Activated naive CD4-positive, alpha-beta T cell treated with anti-CD3 and anti-CD28 coated beads, Interleukin-2, amount 10 ng/mL, durations not matched to agents 7 days and 5 days (primary cell): ENCODE results near the gene PRKCA.
A peak's percentile ranks its signal among the peaks of the same experiment; 100 is the strongest.
"Not testable (repeated sequence)": the region's sequence is repeated elsewhere in the genome, so short reads cannot be mapped to it uniquely, and the experiment has no call there.

Experiments
- CTCF ChIA-PET: fragments of 350-600 bp; sonication (Branson Sonifier 250); formaldehyde crosslinking; loops from one replicate; lab custom pipeline; 2021; ENCODE audit warnings: antibody characterized with exemption; lab: Charles Lee
- DNase-seq: peaks from one replicate; pipeline ENCODE4 v3.0.0-alpha.2; 2020
- H3K27ac Mint-ChIP-seq: one replicate; pipeline ENCODE4 v1.8.0; 2021; ENCODE audit warnings: mild to moderate bottlenecking, moderate library complexity, mixed read lengths
- H3K27me3 Mint-ChIP-seq: one replicate; pipeline ENCODE4 v1.8.0; 2021; ENCODE audit warnings: mild to moderate bottlenecking, mixed read lengths
- H3K36me3 Mint-ChIP-seq: one replicate; pipeline ENCODE4 v1.8.0; 2021; ENCODE audit warnings: mixed read lengths
- H3K4me1 Mint-ChIP-seq: one replicate; pipeline ENCODE4 v1.8.0; 2021; ENCODE audit warnings: mixed read lengths
- H3K4me3 Mint-ChIP-seq: one replicate; pipeline ENCODE4 v1.8.0; 2021; ENCODE audit warnings: mild to moderate bottlenecking, moderate library complexity, mixed read lengths
- H3K9me3 Mint-ChIP-seq: one replicate; pipeline ENCODE4 v1.8.0; 2021; ENCODE audit warnings: mixed read lengths

Gene PRKCA

GRCh38 chr17:66449418-66449977 lies 147.1 kb downstream of the PRKCA start:
- H3K9me3 Mint-ChIP-seq, result no peaks in the 10 kb centered on the region
- H3K4me3 Mint-ChIP-seq, result no peak overlapping the region
- peaks cover 24% of the 10 kb centered on the region for H3K36me3 Mint-ChIP-seq
- H3K27me3 Mint-ChIP-seq, result no peaks in the 10 kb centered on the region
- peaks cover 27% of the 10 kb centered on the region for H3K4me1 Mint-ChIP-seq
- CTCF ChIA-PET, result interaction anchor here (0.7 to 0.9 kb wide), 2 partner anchors 52 to 1216 kb away, joined by 3 to 4 read pairs; no protein-coding TSS in a partner anchor
- DNase-seq, result no peak
- H3K27ac Mint-ChIP-seq, result no peak overlapping the region

GRCh38 chr17:66450008-66450851 lies 147.8 kb downstream of the PRKCA start:
- Mint-ChIP-seq H3K4me3 (no peak overlapping the region), H3K27ac (peak overlapping the region; percentile 38), H3K27me3 (no peaks in the 10 kb centered on the region), H3K36me3 (peaks cover 27% of the 10 kb centered on the region), H3K4me1 (peaks cover 27% of the 10 kb centered on the region), H3K9me3 (no peaks in the 10 kb centered on the region)
- CTCF ChIA-PET, result no interaction called here
- no peak for DNase-seq

GRCh38 chr17:66450852-66451158 lies 148.4 kb downstream of the PRKCA start:
- CTCF ChIA-PET, result no interaction called here
- Mint-ChIP-seq H3K27ac (no peak overlapping the region), H3K27me3 (no peaks in the 10 kb centered on the region), H3K4me3 (no peak overlapping the region), H3K36me3 (peaks cover 29% of the 10 kb centered on the region), H3K9me3 (peaks cover 3% of the 10 kb centered on the region), H3K4me1 (peaks cover 27% of the 10 kb centered on the region)
- no peak for DNase-seq

GRCh38 chr17:66451188-66452149 lies 149.1 kb downstream of the PRKCA start:
- Mint-ChIP-seq H3K4me3 (no peak overlapping the region), H3K27ac (no peak overlapping the region), H3K9me3 (peaks cover 8% of the 10 kb centered on the region)

GRCh38 chr17:66455060-66455459 lies 152.6 kb downstream of the PRKCA start:
- DNase-seq, result no peak
- Mint-ChIP-seq H3K27me3 (no peaks in the 10 kb centered on the region), H3K27ac (no peak overlapping the region), H3K4me3 (no peak overlapping the region), H3K9me3 (peaks cover 22% of the 10 kb centered on the region), H3K36me3 (peaks cover 55% of the 10 kb centered on the region), H3K4me1 (peaks cover 19% of the 10 kb centered on the region)
- CTCF ChIA-PET, result interaction anchor here (1.3 kb wide), 1 partner anchor 10 kb away, joined by 3 read pairs; no protein-coding TSS in a partner anchor

More at GRCh38 chr17:66451188-66452149, 149.1 kb downstream of the PRKCA start:
- H3K27me3 Mint-ChIP-seq, result no peaks in the 10 kb centered on the region
- no peak for DNase-seq
- H3K4me1 Mint-ChIP-seq, result peaks cover 27% of the 10 kb centered on the region
- CTCF ChIA-PET, result no interaction called here
- peaks cover 31% of the 10 kb centered on the region for H3K36me3 Mint-ChIP-seq

DNA sequence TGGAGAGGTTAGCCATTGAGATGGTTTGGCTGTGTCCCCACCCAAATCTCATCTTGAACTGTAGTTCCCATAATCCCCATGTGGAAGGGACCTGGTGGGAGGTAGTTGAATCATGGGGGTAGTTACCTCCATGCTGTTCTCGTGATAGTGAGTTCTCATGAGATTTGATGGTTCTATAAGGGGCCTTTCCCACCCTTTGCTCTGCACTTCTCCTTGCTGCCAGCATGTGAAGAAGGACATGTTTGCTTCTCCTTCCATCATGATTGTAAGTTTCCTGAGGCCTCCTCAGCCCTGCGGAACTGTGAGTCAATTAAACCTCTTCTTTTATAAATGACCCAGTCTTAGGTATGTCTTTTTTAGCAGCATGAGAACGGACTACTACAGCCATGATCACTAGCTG lies 155.1 kb downstream of the PRKCA start:
- Mint-ChIP-seq H3K9me3 (peaks cover 22% of the 10 kb centered on the region), H3K36me3 (peaks cover 56% of the 10 kb centered on the region)
- H3K4me3 Mint-ChIP-seq, H3K27me3 Mint-ChIP-seq, CTCF ChIA-PET, H3K27ac Mint-ChIP-seq, DNase-seq, H3K4me1 Mint-ChIP-seq: not testable (repeated sequence)

- H3K4me1 Mint-ChIP-seq, result peaks cover 8% of the 10 kb centered on the region
- CTCF ChIA-PET, result no interaction called here
- H3K27ac Mint-ChIP-seq, result no peak overlapping the region
- no peak for DNase-seq
- no peak overlapping the region for H3K4me3 Mint-ChIP-seq
- H3K36me3 Mint-ChIP-seq, result peaks cover 53% of the 10 kb centered on the region
- H3K9me3 Mint-ChIP-seq, result peaks cover 22% of the 10 kb centered on the region
- no peaks in the 10 kb centered on the region for H3K27me3 Mint-ChIP-seq
Observed at GRCh38 chr17:66458782-66459181, 156.4 kb downstream of the PRKCA start.

DNA sequence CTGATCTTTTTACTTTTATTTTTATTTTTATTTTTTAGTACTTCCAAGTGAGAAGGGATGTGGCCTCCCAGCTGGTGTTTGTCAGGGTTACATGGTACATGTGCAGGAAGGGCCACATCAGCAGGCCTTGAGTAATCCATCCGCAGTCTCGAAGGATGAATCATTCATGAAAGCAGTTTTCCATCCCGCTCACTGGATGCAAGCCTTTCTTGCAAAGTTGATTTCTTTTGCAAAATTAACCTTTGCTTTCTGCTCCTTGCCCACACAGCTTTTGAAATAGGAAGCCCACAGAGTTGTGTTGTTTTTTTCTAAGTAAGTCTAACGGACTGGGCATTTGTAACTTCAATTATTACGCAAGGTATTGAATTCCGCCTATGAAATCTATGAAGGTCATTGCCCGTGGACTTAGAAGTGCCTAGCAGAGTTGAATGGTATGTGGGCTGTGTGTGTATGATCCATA lies 157.4 kb downstream of the PRKCA start:
- Mint-ChIP-seq H3K36me3 (peaks cover 45% of the 10 kb centered on the region), H3K27me3 (no peaks in the 10 kb centered on the region), H3K4me1 (peaks cover 8% of the 10 kb centered on the region), H3K4me3 (no peak overlapping the region), H3K9me3 (peaks cover 22% of the 10 kb centered on the region), H3K27ac (no peak overlapping the region)
- CTCF ChIA-PET, result interaction anchor here (1.5 kb wide), 1 partner anchor 107 kb away, joined by 5 read pairs; no protein-coding TSS in a partner anchor
- no peak for DNase-seq

DNA sequence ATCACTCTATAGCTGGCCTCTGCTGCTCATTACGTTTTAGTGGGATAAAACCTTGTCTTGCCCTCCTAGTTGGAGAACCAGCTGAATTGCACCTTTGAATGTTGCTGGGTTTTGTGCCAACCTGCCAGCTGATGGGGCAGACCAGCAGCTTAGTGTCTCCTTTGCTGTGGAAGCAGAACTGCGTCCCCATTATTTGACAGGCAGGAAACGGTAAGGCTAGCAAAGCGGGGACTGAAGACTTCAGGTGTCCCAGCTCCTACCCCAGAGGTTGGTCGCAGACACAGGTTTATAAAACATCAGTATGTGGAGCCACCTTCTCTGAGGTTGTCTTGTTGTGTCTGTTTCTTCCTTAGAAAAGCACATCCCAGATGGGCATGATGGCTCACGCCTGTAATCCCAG lies 158.1 kb downstream of the PRKCA start:
- no peak overlapping the region for H3K27ac Mint-ChIP-seq
- CTCF ChIA-PET, result interaction anchor here (1.5 kb wide), 1 partner anchor 106 kb away, joined by 5 read pairs; no protein-coding TSS in a partner anchor
- H3K36me3 Mint-ChIP-seq, result peaks cover 41% of the 10 kb centered on the region
- H3K4me1 Mint-ChIP-seq, result peaks cover 13% of the 10 kb centered on the region
- no peak overlapping the region for H3K4me3 Mint-ChIP-seq
- peaks cover 21% of the 10 kb centered on the region for H3K9me3 Mint-ChIP-seq
- H3K27me3 Mint-ChIP-seq, result no peaks in the 10 kb centered on the region
- DNase-seq, result no peak

DNA sequence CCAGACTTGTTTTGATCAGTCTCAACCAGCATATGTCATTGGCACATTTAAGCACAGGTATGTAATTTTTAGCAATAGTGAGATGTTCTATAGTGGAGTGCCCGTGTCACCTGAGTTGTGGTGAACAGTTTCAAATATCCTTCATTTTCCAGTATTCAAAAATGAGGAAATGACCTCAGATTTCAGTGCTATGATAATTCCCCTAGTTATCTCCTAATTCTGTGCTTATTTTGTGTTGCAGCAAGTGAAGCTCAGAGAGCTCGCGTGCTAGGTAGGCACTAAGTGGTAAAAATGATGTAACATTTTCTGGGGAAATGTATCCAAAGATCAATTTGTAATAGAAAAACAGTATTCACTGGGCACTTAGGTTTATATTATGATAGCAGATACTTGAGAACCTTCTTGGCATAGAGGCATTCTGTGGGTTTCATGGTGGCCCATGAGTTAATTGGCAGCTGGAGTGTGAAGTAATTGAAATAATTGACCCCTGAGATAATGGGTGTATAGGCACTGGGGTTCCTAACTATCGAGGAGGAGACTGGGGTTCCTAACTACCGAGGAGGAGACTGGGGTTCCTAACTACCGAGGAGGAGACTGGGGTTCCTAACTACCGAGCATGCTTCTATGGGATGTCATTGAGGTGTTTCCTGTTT lies 159.1 kb downstream of the PRKCA start:
- Mint-ChIP-seq H3K4me3 (no peak overlapping the region), H3K36me3 (peaks cover 35% of the 10 kb centered on the region), H3K27ac (peak overlapping the region; percentile 6), H3K27me3 (no peaks in the 10 kb centered on the region), H3K4me1 (peaks cover 20% of the 10 kb centered on the region), H3K9me3 (peaks cover 15% of the 10 kb centered on the region)
- DNase-seq, result no peak
- CTCF ChIA-PET, result interaction anchor here (0.7 to 1.0 kb wide), 2 partner anchors 105 to 147 kb away, joined by 3 read pairs; no protein-coding TSS in a partner anchor

GRCh38 chr17:66462010-66462409 lies 159.6 kb downstream of the PRKCA start:
- H3K4me1 Mint-ChIP-seq, result peaks cover 25% of the 10 kb centered on the region
- H3K27me3 Mint-ChIP-seq, result no peaks in the 10 kb centered on the region
- H3K9me3 Mint-ChIP-seq, result peaks cover 9% of the 10 kb centered on the region
- no peak overlapping the region for H3K27ac Mint-ChIP-seq
- peaks cover 31% of the 10 kb centered on the region for H3K36me3 Mint-ChIP-seq
- no peak overlapping the region for H3K4me3 Mint-ChIP-seq
- CTCF ChIA-PET, result interaction anchor here (0.7 to 1.0 kb wide), 2 partner anchors 105 to 148 kb away, joined by 3 read pairs; no protein-coding TSS in a partner anchor
- no peak for DNase-seq

- CTCF ChIA-PET, result interaction anchor here (0.9 to 2.6 kb wide), 2 partner anchors 9 to 102 kb away, joined by 3 to 10 read pairs; no protein-coding TSS in a partner anchor
- H3K27me3 Mint-ChIP-seq, result no peaks in the 10 kb centered on the region
- H3K36me3 Mint-ChIP-seq, result peaks cover 20% of the 10 kb centered on the region
- H3K9me3 Mint-ChIP-seq, result no peaks in the 10 kb centered on the region
- peaks cover 50% of the 10 kb centered on the region for H3K4me1 Mint-ChIP-seq
- DNase-seq, result no peak
- no peak overlapping the region for H3K27ac Mint-ChIP-seq
- no peak overlapping the region for H3K4me3 Mint-ChIP-seq
Observed at GRCh38 chr17:66464921-66465320, 162.5 kb downstream of the PRKCA start.

DNA sequence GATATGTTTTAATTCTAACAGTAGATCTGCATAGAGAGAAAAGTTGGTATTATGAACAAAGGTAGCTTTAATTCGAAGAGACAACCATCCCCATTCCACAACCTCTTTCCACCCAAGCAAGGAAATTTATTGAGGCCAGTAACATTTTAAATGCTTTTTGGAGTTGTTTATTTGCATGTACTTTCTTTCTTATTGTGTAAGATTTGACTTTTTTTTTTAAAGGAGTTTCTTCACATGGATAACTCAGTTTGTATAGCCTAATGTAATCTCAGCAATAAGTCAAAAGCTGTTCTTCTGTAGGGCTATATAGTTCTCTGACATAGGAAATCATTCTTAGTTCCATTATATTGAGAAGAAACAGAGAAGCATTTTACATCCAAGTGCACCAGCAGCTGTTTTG lies 163.3 kb downstream of the PRKCA start:
- CTCF ChIA-PET, result interaction anchor here (2.6 kb wide), 1 partner anchor 101 kb away, joined by 10 read pairs; no protein-coding TSS in a partner anchor
- Mint-ChIP-seq H3K27me3 (no peaks in the 10 kb centered on the region), H3K36me3 (peaks cover 20% of the 10 kb centered on the region), H3K4me1 (peaks cover 53% of the 10 kb centered on the region), H3K27ac (no peak overlapping the region), H3K4me3 (no peak overlapping the region), H3K9me3 (no peaks in the 10 kb centered on the region)
- DNase-seq, result no peak
